Prostate gland (tissue), 2 donors: ENCODE measurements around the gene UGGT1.

Experiments used
- CTCF ChIP-seq, 4 experiments: fragments of 200-600 bp in 2 of 4; fragments of 450-650 bp in 2 of 4; sonication (generic) in 2 of 4; IDR thresholded peaks; 1 replicate in 3 of 4; 2 replicates in 1 of 4; pipeline ENCODE4 v1.5.1; 2016 to 2019; ENCODE audit warnings: antibody characterized with exemption in 4 of 4, mild to moderate bottlenecking in 2 of 4, moderate library complexity in 2 of 4
- POLR2A ChIP-seq: fragments of 450-650 bp; IDR thresholded peaks from one replicate; pipeline ENCODE4 v1.6.1; 2016; ENCODE audit warnings: antibody characterized with exemption, mild to moderate bottlenecking
- POLR2AphosphoS5 ChIP-seq: sonication (generic); formaldehyde crosslinking; IDR thresholded peaks from one replicate; pipeline ENCODE4 v1.6.1; 2017; ENCODE audit warnings: antibody characterized with exemption

DNA sequence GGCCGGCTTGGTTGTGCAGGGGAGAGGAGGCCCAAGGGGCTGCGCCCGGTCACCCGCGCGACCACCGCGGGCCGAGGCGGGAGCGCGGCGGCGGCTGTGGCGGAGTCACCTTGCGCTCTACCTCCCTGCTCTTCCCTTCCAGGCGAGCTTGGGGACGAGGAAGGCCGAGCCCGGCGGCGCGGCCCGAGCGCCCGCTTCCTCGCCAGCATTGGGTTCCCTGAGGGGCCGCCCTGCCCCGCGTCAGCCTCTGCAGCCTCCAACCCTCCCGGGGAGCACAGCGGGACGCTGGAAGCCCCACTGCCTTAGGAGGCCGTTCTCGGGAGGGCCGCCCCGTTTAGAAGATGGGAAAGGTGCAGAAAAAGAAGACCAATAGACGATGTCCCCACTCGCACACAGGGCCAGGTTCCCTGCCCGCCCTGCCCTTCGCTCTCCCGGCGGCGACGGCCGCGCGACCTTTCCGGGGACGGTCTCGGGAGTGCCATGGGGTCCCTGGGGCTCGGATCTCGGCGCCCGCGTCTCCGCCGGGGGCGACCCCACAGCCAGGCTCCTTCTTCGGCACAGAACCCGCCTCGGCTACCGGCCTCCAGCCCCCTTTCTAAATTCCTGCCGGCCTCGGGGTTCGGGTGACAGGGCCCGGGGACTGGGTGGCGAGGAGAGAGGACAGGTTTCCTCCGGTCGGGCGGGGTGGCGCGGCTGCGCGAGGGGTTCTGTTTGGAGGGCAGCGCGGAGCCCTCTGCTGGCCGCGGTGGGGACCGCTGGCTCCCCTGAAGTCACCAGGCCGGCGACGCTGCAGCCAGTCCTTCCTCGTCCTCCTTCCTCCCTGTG lies 142.2 kb downstream of the UGGT1 start:
- peak; percentile 52 for TF ChIP-seq POLR2A
- TF ChIP-seq CTCF (IDR thresholded peaks at IDR 0.05): peak; percentile 69 to 92 (median 78)
- peak; percentile 42 for TF ChIP-seq POLR2AphosphoS5
